Caco-2 (cell line): ENCODE measurements around the gene ACOT6. TPM values are rescaled to one million over a fixed set of nuclear protein-coding genes. Genes with fewer than 3 reads are reported as not detected.

ENCODE experiments used
- BruUV-seq: library from RNA; stranded (reverse); fragments of 400-500 nt; replicated peaks from 2 replicates; lab custom pipeline; 2021; lab: Mats Ljungman, UMichigan
- CTCF ChIA-PET: fragments of 300-600 bp; sonication (Branson Sonifier 250); formaldehyde crosslinking; loops from one replicate; lab custom pipeline; 2022; ENCODE audit warnings: antibody characterized with exemption; lab: Charles Lee
- POLR2A ChIA-PET: fragments of 300-600 bp; sonication (Branson Sonifier 250); formaldehyde crosslinking; loops from one replicate; lab custom pipeline; 2022; ENCODE audit warnings: antibody characterized with exemption; lab: Charles Lee
- DNase-seq, 2 experiments: peaks; one replicate each; pipeline versions ENCODE4 v3.0.0 to v3.0.0-alpha.2; 2020 to 2022
- H3K27me3 ChIP-seq: replicated peaks from 2 replicates; pipeline ENCODE4 v1.6.0; 2011; ENCODE audit warnings: low read length; ENCODE audit not compliant: control insufficient read depth, insufficient read depth
- H3K36me3 ChIP-seq: 2 replicates; pipeline ENCODE4 v1.5.1; 2011; ENCODE audit warnings: low read length; ENCODE audit not compliant: control insufficient read depth, insufficient read depth
- H3K4me1 ChIP-seq: fragments of 250-450 bp; sonication (Bioruptor Pico); 2 replicates; pipeline ENCODE4 v1.5.1; 2020; ENCODE audit warnings: mild to moderate bottlenecking
- H3K4me3 ChIP-seq: 2 replicates; pipeline ENCODE4 v1.5.1; 2011; ENCODE audit warnings: low read depth, mild to moderate bottlenecking, control low read depth, low read length
- H3K9me3 ChIP-seq: fragments of 250-450 bp; sonication (Bioruptor Pico); 2 replicates; pipeline ENCODE4 v1.5.1; 2020; ENCODE audit warnings: mild to moderate bottlenecking, moderate library complexity
- H3K27ac Mint-ChIP-seq: one replicate; pipeline ENCODE4 v1.8.0; 2022; ENCODE audit warnings: mixed read lengths; ENCODE audit not compliant: unreplicated experiment
- H3K27me3 Mint-ChIP-seq: one replicate; pipeline ENCODE4 v1.8.0; 2022; ENCODE audit warnings: mixed read lengths; ENCODE audit not compliant: insufficient read depth, unreplicated experiment
- H3K36me3 Mint-ChIP-seq: one replicate; pipeline ENCODE4 v1.8.0; 2022; ENCODE audit warnings: mild to moderate bottlenecking, mixed read lengths; ENCODE audit not compliant: insufficient read depth, unreplicated experiment
- H3K4me1 Mint-ChIP-seq: one replicate; pipeline ENCODE4 v1.8.0; 2022; ENCODE audit warnings: low read depth, mixed read lengths; ENCODE audit not compliant: unreplicated experiment
- H3K4me3 Mint-ChIP-seq: one replicate; pipeline ENCODE4 v1.8.0; 2022; ENCODE audit warnings: mild to moderate bottlenecking, moderate library complexity, mixed read lengths; ENCODE audit not compliant: unreplicated experiment
- H3K9me3 Mint-ChIP-seq: one replicate; pipeline ENCODE4 v1.8.0; 2022; ENCODE audit warnings: mixed read lengths; ENCODE audit not compliant: unreplicated experiment
- intact Hi-C: fragments of 100-400 bp; cut with micrococcal nuclease; formaldehyde crosslinking; loops from one replicate; pipeline ENCODE4 v1.10.0; 2022; ENCODE audit not compliant: unreplicated experiment
- total RNA-seq: library from RNA; stranded (reverse); gene quantifications from 2 replicates; pipeline ENCODE4 v1.2.3, GENCODE V29; 2022
- TF ChIP-seq, protein P1 (sequence below), 2 experiments: fragments of 200-600 bp in 1 of 2; IDR thresholded peaks; 1 replicate in 1 of 2; 2 replicates in 1 of 2; pipeline versions ENCODE4 v1.5.1 to v1.8.0; 2011 to 2022; ENCODE audit warnings: antibody characterized with exemption in 1 of 2, control low read depth in 1 of 2, inconsistent platforms in 1 of 2, low read depth in 1 of 2, low read length in 1 of 2, mild to moderate bottlenecking in 1 of 2, moderate library complexity in 1 of 2; ENCODE audit not compliant: insufficient read depth in 1 of 2, severe bottlenecking in 1 of 2, unreplicated experiment in 1 of 2

The ACOT6 gene
- total RNA-seq, 1 experiment from 2014 or later = not detected

DNA sequence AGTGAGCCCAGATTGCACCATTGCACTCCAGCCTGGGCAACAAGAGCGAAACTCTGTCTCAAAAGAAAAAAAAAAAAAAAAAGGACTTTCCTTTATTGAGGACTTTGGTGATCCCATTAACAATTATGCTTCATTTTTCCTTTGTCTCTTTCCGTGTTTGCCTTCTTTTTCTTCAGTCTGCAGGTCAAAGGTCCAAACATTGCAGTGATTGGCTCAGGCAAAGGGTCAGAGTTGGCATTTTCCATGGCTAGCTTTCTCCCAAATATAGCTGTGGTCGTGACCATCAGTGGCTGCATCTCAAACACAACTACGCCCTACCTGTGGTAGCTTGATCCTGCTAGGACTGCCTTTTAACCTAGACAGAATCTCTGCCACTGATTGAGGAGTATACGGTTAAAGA is 25.5 kb downstream of the ACOT6 start:
- no peak overlapping the region for H3K4me3 ChIP-seq
- no peaks in the 10 kb centered on the region for H3K27me3 ChIP-seq
- TF ChIP-seq, protein P1, sequence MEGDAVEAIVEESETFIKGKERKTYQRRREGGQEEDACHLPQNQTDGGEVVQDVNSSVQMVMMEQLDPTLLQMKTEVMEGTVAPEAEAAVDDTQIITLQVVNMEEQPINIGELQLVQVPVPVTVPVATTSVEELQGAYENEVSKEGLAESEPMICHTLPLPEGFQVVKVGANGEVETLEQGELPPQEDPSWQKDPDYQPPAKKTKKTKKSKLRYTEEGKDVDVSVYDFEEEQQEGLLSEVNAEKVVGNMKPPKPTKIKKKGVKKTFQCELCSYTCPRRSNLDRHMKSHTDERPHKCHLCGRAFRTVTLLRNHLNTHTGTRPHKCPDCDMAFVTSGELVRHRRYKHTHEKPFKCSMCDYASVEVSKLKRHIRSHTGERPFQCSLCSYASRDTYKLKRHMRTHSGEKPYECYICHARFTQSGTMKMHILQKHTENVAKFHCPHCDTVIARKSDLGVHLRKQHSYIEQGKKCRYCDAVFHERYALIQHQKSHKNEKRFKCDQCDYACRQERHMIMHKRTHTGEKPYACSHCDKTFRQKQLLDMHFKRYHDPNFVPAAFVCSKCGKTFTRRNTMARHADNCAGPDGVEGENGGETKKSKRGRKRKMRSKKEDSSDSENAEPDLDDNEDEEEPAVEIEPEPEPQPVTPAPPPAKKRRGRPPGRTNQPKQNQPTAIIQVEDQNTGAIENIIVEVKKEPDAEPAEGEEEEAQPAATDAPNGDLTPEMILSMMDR (IDR thresholded peaks at IDR 0.05; ENCODE audit: insufficient read depth in 1 of 2, low read depth in 1 of 2, low read length in 1 of 2, severe bottlenecking in 1 of 2, unreplicated experiment in 1 of 2) = no peak
- Mint-ChIP-seq H3K27ac (no peak overlapping the region), H3K4me3 (no peak overlapping the region), H3K36me3 (no peaks in the 10 kb centered on the region), H3K27me3 (no peaks in the 10 kb centered on the region), H3K9me3 (no peaks in the 10 kb centered on the region), H3K4me1 (peaks cover 6% of the 10 kb centered on the region)
- no peaks in the 10 kb centered on the region; the same call in 1 of the 2 replicates for H3K4me1 ChIP-seq
- H3K9me3 ChIP-seq = no peaks in the 10 kb centered on the region
- POLR2A ChIA-PET = no interaction called here
- H3K36me3 ChIP-seq = no peaks in the 10 kb centered on the region
- intact Hi-C loops = loop anchor here (10.0 kb wide), 1 partner anchor 63 kb away; no protein-coding TSS in a partner anchor
- DNase-seq = no peak
- CTCF ChIA-PET = no interaction called here
- no TSS peak for BruUV-seq

DNA sequence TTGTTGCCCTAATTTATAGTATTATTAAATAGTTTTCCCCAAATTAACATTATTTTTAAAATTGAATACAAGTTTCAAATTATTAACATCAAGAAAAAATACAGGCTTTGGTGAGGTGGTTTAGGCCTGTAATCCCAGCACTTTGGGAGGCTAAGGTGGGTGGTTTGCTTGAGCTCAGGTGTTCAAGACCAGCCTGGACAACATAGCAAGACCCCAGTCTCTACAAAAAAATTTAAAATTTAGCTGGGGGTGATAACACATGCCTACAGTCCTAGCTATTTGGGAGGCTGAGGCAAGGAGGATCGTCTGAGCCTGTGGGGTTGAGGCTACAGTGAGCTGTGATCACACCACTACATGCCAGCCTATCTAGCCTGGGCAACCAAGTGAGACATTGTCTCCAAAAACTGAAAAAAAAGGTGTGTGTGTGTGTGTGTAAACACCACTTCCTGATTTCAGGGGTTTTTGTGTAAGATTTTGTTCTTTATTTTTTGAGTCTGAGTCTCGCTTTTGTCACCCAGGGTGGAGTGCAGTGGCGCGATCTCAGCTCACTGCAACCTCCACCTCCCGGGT is 28.6 kb downstream of the ACOT6 start:
- Mint-ChIP-seq H3K27me3 (no peaks in the 10 kb centered on the region), H3K27ac (no peak overlapping the region), H3K36me3 (peaks cover 5% of the 10 kb centered on the region), H3K9me3 (no peaks in the 10 kb centered on the region), H3K4me1 (peaks cover 13% of the 10 kb centered on the region), H3K4me3 (no peak overlapping the region)
- Histone ChIP-seq H3K27me3 (no peaks in the 10 kb centered on the region), H3K4me3 (no peak overlapping the region), H3K9me3 (no peaks in the 10 kb centered on the region), H3K36me3 (no peaks in the 10 kb centered on the region; the same call in 1 of the 2 replicates), H3K4me1 (peaks cover 5% of the 10 kb centered on the region)
- ChIA-PET CTCF (interaction anchor here (0.5 kb wide), 1 partner anchor 82 kb away, joined by 3 read pairs; no protein-coding TSS in a partner anchor), POLR2A (no interaction called here)
- BruUV-seq = no TSS peak
- intact Hi-C loops = no loop called here
- DNase-seq = no peak
- TF ChIP-seq, protein P1 (IDR thresholded peaks at IDR 0.05; ENCODE audit: insufficient read depth in 1 of 2, low read depth in 1 of 2, low read length in 1 of 2, severe bottlenecking in 1 of 2, unreplicated experiment in 1 of 2) = no peak

DNA sequence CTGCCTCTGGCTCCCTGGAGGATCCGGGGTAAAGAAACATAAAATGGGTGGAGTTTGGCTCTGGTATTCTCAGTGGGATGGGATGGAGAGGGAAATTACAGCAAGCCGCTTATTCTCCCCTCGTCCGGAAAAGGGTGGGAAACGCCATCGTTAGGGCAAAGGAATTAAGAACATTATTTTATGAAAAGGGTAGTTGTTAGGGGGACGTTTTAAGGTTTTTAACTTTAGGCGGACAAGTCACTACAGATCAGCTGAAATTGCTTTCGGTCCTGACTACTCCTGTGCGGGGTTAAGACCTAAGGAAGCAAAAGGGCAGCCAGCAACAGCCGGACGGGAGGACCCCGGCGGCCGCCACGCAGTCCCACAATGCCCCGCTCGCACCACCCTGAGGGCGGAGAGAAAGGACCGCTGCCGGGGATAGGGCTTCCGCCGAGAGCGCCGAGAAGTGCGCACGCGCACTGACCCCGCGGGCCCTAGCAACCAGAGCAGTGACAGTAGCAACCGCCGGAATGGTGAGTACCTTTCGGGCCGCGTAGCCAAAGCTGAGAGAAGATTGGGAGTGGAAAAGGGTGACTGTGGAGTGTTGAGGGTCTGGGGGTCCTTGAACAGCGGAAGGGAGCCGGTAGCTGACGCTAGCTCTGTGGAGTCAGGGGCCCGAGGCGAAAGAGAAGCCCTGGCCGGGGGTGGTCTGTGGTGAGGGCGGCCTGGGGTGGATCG is 32.4 kb downstream of the ACOT6 start, which contains the start of gene DNAL1:
DNAL1 (plus strand) TSS at position 456 of the 717 bp plus-strand sequence; CDS start at position 510, 54 bp downstream.
- H3K36me3 ChIP-seq = no peaks in the 10 kb centered on the region; the same call in 1 of the 2 replicates
- ChIA-PET POLR2A (no interaction called here), CTCF (interaction anchor here (1.0 kb wide), 1 partner anchor 12 kb away, joined by 3 read pairs; no protein-coding TSS in a partner anchor)
- Mint-ChIP-seq H3K4me1 (peaks cover 7% of the 10 kb centered on the region), H3K27me3 (no peaks in the 10 kb centered on the region), H3K4me3 (peak within 1 kb of the TSS; percentile 85), H3K36me3 (peaks cover 5% of the 10 kb centered on the region), H3K27ac (peak within 1 kb of the TSS; percentile 86), H3K9me3 (no peaks in the 10 kb centered on the region)
- TF ChIP-seq, protein P1 (IDR thresholded peaks at IDR 0.05; ENCODE audit: insufficient read depth in 1 of 2, low read depth in 1 of 2, low read length in 1 of 2, severe bottlenecking in 1 of 2, unreplicated experiment in 1 of 2) = no peak
- H3K4me1 ChIP-seq = peaks cover 5% of the 10 kb centered on the region; the same call in 1 of the 2 replicates
- peak within 1 kb of the TSS; percentile 88 for H3K4me3 ChIP-seq
- peak; percentile 92 to 96 for DNase-seq
- intact Hi-C loops = loop anchor here (1.0 kb wide), 1 partner anchor 18 kb away; no protein-coding TSS in a partner anchor
- no peaks in the 10 kb centered on the region for H3K27me3 ChIP-seq
- no peaks in the 10 kb centered on the region for H3K9me3 ChIP-seq
- no TSS peak for BruUV-seq
